Upper lobe of left lung (tissue), 4 donors: Measurements from ENCODE around the gene BLCAP.

Experiments
- CTCF ChIP-seq, 6 experiments: fragments of 450-650 bp in 4 of 6; fragments of 200-600 bp in 2 of 6; sonication (generic) in 2 of 6; IDR thresholded peaks; one replicate each; pipeline ENCODE4 v1.5.1; 2016 to 2019; ENCODE audit warnings: antibody characterized with exemption in 6 of 6
- POLR2AphosphoS5 ChIP-seq, 2 donors: sonication (generic); formaldehyde crosslinking; IDR thresholded peaks; one replicate each; pipeline ENCODE4 v1.5.1; 2017; ENCODE audit warnings: antibody characterized with exemption in 2 of 2

DNA sequence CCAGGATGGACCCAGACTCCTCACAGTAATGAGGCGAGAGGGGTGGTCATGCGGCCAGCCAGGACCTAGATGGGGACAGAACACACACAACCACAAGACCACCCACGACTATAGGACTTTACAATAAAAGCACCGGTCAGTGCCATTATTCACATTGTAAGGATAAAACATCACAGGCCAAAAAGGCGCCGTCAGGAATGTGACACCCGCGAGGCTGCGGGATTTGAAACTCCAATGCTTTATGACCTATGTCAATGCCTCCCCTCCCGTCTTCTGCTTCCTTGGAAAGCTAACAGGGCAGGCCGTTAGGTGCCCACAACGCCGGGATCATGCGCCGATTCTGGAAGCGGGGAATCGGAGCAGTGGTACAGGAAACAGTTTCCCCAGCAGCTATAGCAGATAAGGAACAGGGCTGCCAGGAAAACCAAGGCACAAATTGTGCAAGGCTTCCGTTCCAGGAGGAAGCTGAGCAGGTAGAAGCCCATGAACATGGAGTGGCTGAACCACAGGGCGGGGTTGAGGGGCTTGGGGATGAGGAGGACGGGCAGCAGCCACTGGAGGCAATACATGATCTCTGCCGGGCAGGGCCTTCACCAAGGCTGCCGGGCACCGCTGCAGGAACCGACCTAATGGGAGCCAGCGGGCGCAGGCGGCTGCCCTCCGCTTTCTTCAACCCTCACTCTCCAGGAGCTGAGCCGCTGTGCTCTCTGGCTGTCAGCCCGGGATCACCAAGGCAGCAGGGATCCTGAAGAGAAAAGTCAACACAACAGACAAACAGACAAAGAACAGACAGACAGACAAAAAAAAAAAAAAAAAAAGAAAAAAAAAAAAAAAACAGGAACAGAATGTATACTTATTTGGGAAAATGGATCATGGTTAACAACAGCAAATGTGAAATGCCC is 8.8 kb downstream of the BLCAP start:
- no peak for TF ChIP-seq CTCF (IDR thresholded peaks at IDR 0.05)
- TF ChIP-seq POLR2AphosphoS5 (IDR thresholded peaks at IDR 0.05), result peak; percentile 65 to 85
